Endothelial cell of umbilical vein (primary cell): ENCODE results near the gene SORCS2.

Experiments used
- CTCF ChIP-seq, 2 donors: IDR thresholded peaks; 1 replicate in 1 of 2; 2 replicates in 1 of 2; pipeline ENCODE4 v1.5.1; 2011; ENCODE audit warnings: low read length in 2 of 2, mild to moderate bottlenecking in 2 of 2, moderate library complexity in 2 of 2, control low read depth in 1 of 2, inconsistent platforms in 1 of 2, low read depth in 1 of 2; ENCODE audit not compliant: insufficient read depth in 1 of 2; ENCODE audit errors: extremely low read depth in 1 of 2
- EZH2 ChIP-seq: IDR thresholded peaks from 2 replicates; pipeline ENCODE4 v1.6.1; 2012; ENCODE audit warnings: borderline replicate concordance, low read depth, mild to moderate bottlenecking, moderate library complexity, low read length, inconsistent platforms; ENCODE audit not compliant: severe bottlenecking
- FOS ChIP-seq: IDR thresholded peaks from 2 replicates; pipeline ENCODE4 v1.6.1; 2011; ENCODE audit warnings: mild to moderate bottlenecking, low read length, moderate library complexity, borderline replicate concordance; ENCODE audit not compliant: insufficient read depth
- JUN ChIP-seq: IDR thresholded peaks from 2 replicates; pipeline ENCODE4 v1.6.1; 2011; ENCODE audit warnings: borderline replicate concordance, low read depth; ENCODE audit not compliant: insufficient read length, insufficient read depth
- MAX ChIP-seq: IDR thresholded peaks from 2 replicates; pipeline ENCODE4 v1.6.1; 2011; ENCODE audit not compliant: insufficient read depth, insufficient read length
- MYC ChIP-seq: IDR thresholded peaks from one replicate; pipeline ENCODE4 v1.6.1; 2011; ENCODE audit warnings: mild to moderate bottlenecking, low read depth, low read length
- POLR2A ChIP-seq: IDR thresholded peaks from 2 replicates; pipeline ENCODE4 v1.6.1; 2012; ENCODE audit warnings: low read depth, mild to moderate bottlenecking, control low read depth, low read length
- POLR2AphosphoS5 ChIP-seq: IDR thresholded peaks from 2 replicates; pipeline ENCODE4 v1.6.1; 2012; ENCODE audit warnings: low read depth, mild to moderate bottlenecking, control low read depth, low read length, moderate library complexity; ENCODE audit not compliant: insufficient read depth

GRCh38 chr4:7326693-7327340 is 134.5 kb downstream of the SORCS2 start:
- TF ChIP-seq MAX: no peak
- no peak for TF ChIP-seq CTCF (IDR thresholded peaks at IDR 0.05; ENCODE audit: extremely low read depth in 1 of 2, insufficient read depth in 1 of 2, low read depth in 1 of 2, low read length in 2 of 2)
- no peak for TF ChIP-seq EZH2
- TF ChIP-seq MYC: no peak
- no peak for TF ChIP-seq POLR2A
- TF ChIP-seq POLR2AphosphoS5: no peak
- TF ChIP-seq JUN: no peak
- TF ChIP-seq FOS: no peak
